ENCODE data around the gene ETNK1. TPM values are rescaled to one million over a fixed set of nuclear protein-coding genes. Genes with fewer than 3 reads are reported as not detected.

ETNK1 gene
- total and polyA plus RNA-seq, 3 donors from 2014 or later = 61.3 to 81.4 (median 66.7) TPM

DNA sequence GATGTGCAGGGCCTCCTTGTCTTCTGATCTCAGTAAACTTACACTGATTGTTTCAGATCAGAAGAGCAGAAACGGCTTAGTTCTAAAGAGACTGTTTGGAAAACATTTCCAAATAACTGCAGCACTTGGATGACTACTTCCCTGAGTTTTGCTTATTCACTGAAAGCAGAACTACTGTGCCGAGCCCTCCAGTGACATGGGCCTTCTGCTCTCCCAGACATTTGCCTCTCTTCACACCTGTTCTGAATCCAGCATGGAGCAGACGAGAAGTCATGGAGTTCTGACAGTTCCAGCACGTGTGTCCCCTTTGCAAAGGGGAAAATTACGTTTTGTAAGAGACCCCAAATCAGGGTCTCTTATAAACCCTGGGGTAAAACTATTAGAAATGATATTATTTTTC lies 31.4 kb downstream of the ETNK1 start:
- H3K4me1 ChIP-seq = no peaks in the 10 kb centered on the region
- no peak for DNase-seq
- H3K4me3 ChIP-seq = no peak overlapping the region
- H3K27me3 ChIP-seq = no peaks in the 10 kb centered on the region
- H3K27ac ChIP-seq = no peak overlapping the region
- TF ChIP-seq POLR2A (IDR thresholded peaks at IDR 0.05) = no peak
- TF ChIP-seq, protein P1, sequence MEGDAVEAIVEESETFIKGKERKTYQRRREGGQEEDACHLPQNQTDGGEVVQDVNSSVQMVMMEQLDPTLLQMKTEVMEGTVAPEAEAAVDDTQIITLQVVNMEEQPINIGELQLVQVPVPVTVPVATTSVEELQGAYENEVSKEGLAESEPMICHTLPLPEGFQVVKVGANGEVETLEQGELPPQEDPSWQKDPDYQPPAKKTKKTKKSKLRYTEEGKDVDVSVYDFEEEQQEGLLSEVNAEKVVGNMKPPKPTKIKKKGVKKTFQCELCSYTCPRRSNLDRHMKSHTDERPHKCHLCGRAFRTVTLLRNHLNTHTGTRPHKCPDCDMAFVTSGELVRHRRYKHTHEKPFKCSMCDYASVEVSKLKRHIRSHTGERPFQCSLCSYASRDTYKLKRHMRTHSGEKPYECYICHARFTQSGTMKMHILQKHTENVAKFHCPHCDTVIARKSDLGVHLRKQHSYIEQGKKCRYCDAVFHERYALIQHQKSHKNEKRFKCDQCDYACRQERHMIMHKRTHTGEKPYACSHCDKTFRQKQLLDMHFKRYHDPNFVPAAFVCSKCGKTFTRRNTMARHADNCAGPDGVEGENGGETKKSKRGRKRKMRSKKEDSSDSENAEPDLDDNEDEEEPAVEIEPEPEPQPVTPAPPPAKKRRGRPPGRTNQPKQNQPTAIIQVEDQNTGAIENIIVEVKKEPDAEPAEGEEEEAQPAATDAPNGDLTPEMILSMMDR (IDR thresholded peaks at IDR 0.05) = no peak
- no peaks in the 10 kb centered on the region for H3K9me3 ChIP-seq
- intact Hi-C loops (cut with DNase I; ENCODE audit: low total_unique reads) = no loop called here
- no peaks in the 10 kb centered on the region for H3K36me3 ChIP-seq (ENCODE audit: low read depth, missing control alignments)
- WGBS, 2 donors = 88 to 89% methylated on average over 5 of the region's 5 CpGs

DNA sequence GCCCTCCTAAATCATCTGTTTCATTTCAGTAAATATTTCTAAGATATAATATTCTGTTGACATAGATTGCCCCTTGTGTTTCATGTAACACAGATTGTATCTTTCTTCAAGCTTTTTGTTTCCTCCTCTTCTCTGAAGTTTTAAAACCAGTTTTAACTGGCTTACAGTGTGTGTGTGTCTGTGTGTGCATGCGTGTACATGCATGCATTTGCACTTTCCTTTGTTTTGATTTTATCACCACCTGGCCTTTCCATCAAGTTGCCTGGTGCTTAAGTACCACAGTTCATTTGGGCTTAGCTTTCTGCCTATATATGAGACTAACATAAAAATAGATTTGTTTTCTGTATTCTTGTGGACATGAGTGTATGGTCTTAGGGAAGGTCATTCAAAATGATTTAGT lies 31.9 kb downstream of the ETNK1 start:
- Histone ChIP-seq H3K27me3 (no peaks in the 10 kb centered on the region), H3K36me3 (ENCODE audit: low read depth, missing control alignments) (no peaks in the 10 kb centered on the region), H3K4me3 (no peak overlapping the region), H3K4me1 (no peaks in the 10 kb centered on the region), H3K27ac (no peak overlapping the region), H3K9me3 (no peaks in the 10 kb centered on the region)
- TF ChIP-seq, protein P1 (IDR thresholded peaks at IDR 0.05) = no peak
- no peak for TF ChIP-seq POLR2A (IDR thresholded peaks at IDR 0.05)
- DNase-seq = no peak
- intact Hi-C loops (cut with DNase I; ENCODE audit: low total_unique reads) = no loop called here
- WGBS, 2 donors = 93 to 94% methylated on average over 1 of the region's 1 CpG

DNA sequence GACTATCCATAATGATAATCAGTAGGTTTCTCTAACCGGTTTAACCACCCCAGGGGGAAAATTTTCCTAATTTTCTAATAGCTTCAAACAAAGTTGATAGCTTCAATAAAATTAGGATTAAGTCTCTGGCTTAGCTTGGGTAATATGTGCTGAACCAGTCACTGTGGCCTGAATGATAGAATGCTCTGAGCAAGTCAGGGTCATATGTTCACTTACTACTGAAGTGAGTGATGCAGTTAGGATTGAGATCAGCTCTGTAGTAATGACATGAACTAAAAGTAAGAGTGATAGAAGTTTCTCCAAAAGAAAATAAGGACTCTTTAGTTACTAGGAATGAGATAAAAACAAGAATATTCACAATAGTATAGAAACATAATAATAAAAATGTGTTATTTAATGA lies 32.6 kb downstream of the ETNK1 start:
- Histone ChIP-seq H3K4me1 (no peaks in the 10 kb centered on the region), H3K36me3 (ENCODE audit: low read depth, missing control alignments) (no peaks in the 10 kb centered on the region), H3K27ac (no peak overlapping the region), H3K27me3 (no peaks in the 10 kb centered on the region), H3K9me3 (no peaks in the 10 kb centered on the region), H3K4me3 (no peak overlapping the region)
- intact Hi-C loops (cut with DNase I; ENCODE audit: low total_unique reads) = no loop called here
- no peak for DNase-seq
- no peak for TF ChIP-seq POLR2A (IDR thresholded peaks at IDR 0.05)
- TF ChIP-seq, protein P1 (IDR thresholded peaks at IDR 0.05) = no peak
- 88 to 100% methylated on average over 1 of the region's 1 CpG for WGBS, 2 donors

DNA sequence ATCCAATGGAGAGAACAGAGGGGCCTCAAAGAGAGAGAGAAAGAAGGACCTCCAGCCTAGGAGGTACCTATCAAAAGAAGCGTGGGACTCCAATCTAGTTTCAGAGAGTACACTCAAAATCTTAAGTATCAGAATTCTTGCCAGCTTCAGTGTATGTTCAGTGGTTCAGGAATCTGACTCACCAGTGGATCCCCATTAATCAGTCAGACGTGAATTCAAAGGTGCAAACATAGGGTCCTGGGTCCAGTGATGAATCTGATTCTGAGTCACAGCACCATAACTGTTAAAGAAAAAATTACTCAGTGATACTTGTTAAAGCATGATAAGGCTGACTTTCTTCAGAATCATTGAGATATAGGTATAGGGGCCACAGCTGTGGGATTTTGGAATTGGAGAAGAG lies 33.2 kb downstream of the ETNK1 start:
- no peak for DNase-seq
- intact Hi-C loops (cut with DNase I; ENCODE audit: low total_unique reads) = no loop called here
- Histone ChIP-seq H3K27me3 (no peaks in the 10 kb centered on the region), H3K4me3 (no peak overlapping the region), H3K27ac (no peak overlapping the region), H3K9me3 (no peaks in the 10 kb centered on the region), H3K4me1 (no peaks in the 10 kb centered on the region), H3K36me3 (ENCODE audit: low read depth, missing control alignments) (no peaks in the 10 kb centered on the region)
- 94 to 100% methylated on average over 2 of the region's 2 CpGs for WGBS, 2 donors
- TF ChIP-seq, protein P1 (IDR thresholded peaks at IDR 0.05) = no peak

DNA sequence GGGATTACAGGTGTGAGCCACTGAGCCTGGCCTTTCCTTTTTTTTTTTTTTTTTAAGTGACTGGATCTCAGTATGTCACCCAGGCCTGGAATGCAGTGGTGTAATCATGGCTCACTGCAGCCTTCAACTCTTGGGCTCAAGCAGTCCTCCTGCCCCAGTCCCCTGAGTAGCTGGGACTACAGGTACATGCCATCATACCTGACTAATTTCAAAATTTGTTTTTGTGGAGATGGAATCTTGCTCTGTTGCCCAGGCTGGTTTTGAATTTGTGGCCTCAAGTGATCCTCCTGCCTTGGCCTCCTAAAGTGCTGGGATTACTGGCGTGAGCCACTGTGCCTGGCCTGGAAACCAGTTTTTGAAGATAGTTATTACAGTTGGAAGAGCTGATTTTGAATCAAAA lies 37.4 kb downstream of the ETNK1 start:
- no peak for DNase-seq
- intact Hi-C loops (cut with DNase I; ENCODE audit: low total_unique reads) = no loop called here
- H3K36me3 ChIP-seq (ENCODE audit: low read depth, missing control alignments) = no peaks in the 10 kb centered on the region
- no peaks in the 10 kb centered on the region for H3K27me3 ChIP-seq
- no peaks in the 10 kb centered on the region for H3K9me3 ChIP-seq
- TF ChIP-seq, protein P1 (IDR thresholded peaks at IDR 0.05) = no peak
- TF ChIP-seq POLR2A (IDR thresholded peaks at IDR 0.05) = no peak
- 100% methylated on average over 1 of the region's 1 CpG for WGBS, 2 donors
- H3K4me3 ChIP-seq = no peak overlapping the region
- no peak overlapping the region for H3K27ac ChIP-seq
- H3K4me1 ChIP-seq = no peaks in the 10 kb centered on the region
